HG02852 (cell line): ENCODE data around the gene TXNDC11.
"Not testable (repeated sequence)": the region's sequence is repeated elsewhere in the genome, so short reads cannot be mapped to it uniquely, and the experiment has no call there.

Experiments
- ATAC-seq: cut with Tn5 transposase; IDR thresholded peaks from one replicate; pipeline ENCODE4 v1.9.1; 2021; ENCODE audit warnings: mild to moderate bottlenecking, moderate library complexity; ENCODE audit not compliant: unreplicated experiment

Gene TXNDC11, protein sequence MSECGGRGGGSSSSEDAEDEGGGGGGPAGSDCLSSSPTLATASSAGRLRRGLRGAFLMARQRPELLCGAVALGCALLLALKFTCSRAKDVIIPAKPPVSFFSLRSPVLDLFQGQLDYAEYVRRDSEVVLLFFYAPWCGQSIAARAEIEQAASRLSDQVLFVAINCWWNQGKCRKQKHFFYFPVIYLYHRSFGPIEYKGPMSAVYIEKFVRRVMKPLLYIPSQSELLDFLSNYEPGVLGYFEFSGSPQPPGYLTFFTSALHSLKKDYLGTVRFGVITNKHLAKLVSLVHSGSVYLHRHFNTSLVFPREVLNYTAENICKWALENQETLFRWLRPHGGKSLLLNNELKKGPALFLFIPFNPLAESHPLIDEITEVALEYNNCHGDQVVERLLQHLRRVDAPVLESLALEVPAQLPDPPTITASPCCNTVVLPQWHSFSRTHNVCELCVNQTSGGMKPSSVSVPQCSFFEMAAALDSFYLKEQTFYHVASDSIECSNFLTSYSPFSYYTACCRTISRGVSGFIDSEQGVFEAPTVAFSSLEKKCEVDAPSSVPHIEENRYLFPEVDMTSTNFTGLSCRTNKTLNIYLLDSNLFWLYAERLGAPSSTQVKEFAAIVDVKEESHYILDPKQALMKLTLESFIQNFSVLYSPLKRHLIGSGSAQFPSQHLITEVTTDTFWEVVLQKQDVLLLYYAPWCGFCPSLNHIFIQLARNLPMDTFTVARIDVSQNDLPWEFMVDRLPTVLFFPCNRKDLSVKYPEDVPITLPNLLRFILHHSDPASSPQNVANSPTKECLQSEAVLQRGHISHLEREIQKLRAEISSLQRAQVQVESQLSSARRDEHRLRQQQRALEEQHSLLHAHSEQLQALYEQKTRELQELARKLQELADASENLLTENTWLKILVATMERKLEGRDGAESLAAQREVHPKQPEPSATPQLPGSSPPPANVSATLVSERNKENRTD

GRCh38 chr16:11742536-11743307, at the start of gene TXNDC11:
Gene TXNDC11, minus strand, starts transcription at chr16:11742857. Its CDS starts 127 bp downstream, at chr16:11742730.
- peak; percentile 89 for ATAC-seq

GRCh38 chr16:11791144-11791828, 48.6 kb upstream of the TXNDC11 start:
- no peak for ATAC-seq

DNA sequence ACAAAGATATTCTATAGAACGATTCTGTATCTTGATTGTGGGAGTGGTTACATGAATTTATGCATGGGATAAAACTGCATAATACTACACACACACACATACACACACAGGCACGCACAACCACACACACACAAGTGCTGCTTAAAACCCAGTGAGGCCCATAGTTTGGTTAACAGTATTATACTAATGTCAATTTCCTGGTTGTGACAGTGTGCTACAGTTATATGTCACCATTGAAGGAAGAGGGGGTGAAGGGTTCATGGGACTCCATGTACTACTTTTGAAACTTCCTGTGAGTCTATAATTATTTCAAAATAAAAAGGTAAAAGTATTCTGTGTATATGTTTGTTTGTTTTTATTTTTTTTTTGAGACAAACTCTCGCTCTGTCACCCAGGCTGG, 46.3 kb upstream of the TXNDC11 start:
- ATAC-seq = no peak

DNA sequence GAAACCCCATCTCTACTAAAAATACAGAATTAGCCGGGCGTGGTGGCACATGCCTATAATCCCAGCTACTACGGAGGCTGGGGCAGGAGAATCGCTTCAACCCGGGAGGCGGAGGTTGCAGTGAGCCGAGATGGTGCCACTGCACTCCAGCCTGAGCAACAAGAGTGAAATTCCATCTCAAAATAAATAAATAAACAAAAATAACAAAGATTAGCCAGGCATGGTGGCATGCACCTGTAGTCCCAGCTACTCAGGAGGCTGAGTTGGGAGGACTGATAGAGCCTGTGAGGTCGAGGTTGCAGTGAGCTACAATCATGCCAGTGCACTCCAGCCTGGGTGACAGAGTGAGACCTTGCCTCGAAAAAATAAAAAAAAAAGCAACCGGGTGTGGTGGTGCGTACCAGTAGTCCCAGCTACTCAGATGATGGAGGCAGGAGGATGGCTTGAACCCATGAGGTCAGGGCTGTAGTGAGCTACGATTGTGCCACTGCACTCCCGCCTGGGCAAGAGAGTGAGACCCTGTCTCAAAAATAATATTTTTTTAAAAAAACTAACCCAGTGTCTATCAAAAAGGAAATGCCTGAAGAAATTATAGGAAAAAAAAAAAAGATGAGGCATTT, 42.4 kb upstream of the TXNDC11 start:
- ATAC-seq = not testable (repeated sequence)

GRCh38 chr16:11784381-11784780, 41.7 kb upstream of the TXNDC11 start:
- not testable (repeated sequence) for ATAC-seq

DNA sequence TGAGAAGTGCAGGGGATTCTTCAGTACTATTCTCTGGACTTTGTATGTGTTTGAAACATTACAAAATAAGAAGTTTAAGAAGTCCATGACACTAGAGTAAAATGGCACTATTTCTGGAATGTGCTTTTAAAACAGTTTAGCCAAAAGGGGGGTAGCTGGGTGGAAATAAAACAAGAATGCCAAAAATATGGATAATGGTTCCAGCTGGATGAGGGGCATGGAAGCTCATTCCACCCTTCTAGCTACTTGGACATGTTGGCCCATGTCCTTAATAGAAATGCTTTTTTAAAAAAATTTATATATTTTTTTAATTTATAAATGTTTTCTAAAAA, 41.3 kb upstream of the TXNDC11 start:
- no peak for ATAC-seq

- ATAC-seq = peak; percentile 61
Observed at GRCh38 chr16:11783319-11784037, 40.8 kb upstream of the TXNDC11 start.

GRCh38 chr16:11781773-11782172, 39.1 kb upstream of the TXNDC11 start:
- ATAC-seq = no peak

DNA sequence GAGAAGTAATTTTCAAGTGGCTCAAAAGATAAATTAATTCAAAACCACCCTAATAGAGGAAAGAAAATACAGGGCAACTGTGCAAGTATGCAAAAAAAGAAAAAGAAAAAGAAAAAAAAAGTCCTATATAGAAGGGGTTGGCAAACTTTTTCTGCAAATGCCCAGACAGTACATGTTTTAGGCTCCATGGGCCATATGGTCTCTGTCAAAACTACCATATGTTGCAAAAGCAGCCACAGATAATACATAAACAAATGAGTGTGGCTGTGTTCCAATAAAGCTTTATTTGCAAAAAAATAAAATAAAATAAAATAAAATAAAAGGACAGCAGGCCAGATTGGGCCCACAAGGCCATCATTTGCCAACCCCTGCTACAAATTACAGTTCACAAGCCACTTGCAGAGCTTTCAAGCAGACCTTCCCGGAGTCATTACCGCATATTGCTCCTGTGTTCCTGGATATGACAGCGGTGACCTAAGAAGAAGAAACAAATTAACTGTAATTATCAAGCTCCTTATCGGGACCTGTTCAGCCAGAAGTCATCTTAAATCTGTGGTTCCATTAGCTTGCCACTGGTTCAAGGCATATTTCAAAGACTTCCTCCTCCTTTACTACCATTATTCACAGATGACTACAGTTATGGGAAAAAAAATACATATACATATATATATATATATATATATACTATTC, 38.5 kb upstream of the TXNDC11 start:
- no peak for ATAC-seq

DNA sequence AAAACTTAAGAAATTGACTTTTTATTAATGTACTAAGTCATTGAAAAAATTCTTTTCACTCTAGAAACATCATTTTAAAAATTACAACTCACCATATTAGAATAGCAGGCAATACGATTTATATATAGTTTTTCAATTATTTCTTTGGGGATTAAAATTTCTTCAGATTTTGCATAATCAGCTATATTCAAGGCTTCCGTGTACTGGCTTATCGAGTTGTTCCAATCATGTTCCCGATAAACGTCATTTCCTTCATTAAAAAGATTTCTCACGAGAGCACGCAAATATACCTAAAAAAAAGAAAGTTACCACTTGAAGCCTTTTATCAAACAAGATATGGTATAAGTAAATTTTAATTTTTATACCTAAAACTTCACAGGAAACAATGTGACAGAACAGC, 36.4 kb upstream of the TXNDC11 start:
- no peak for ATAC-seq

DNA sequence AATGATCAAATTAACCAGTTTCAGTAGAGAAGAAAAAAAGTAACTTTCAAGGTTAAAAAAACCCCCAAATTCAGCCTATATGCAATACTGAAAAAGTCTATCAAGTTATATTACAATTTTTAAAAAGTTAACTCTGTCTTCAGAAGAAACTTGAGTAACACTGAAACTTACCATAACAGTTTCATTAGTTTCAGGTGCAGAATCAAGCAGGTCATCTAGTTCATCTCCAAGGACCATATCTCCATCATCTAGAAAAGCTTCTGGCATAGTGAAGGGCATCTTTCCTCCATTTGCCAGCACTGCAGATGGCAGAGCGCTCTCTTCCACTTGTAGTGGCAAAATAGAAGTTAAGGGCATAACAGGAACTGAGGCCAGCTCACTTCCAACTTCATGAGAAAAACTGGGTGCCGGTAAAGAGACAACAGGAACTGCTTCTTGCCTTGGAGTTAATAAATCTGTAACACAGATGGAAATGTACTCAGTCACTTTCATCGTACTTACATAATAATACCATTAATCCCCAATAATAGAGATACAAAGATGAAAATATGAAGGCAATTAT, 31.5 kb upstream of the TXNDC11 start:
- no peak for ATAC-seq

- ATAC-seq = no peak
Observed at GRCh38 chr16:11768849-11769248, 26.2 kb upstream of the TXNDC11 start.

- ATAC-seq = no peak
Observed at GRCh38 chr16:11762431-11762830, 19.8 kb upstream of the TXNDC11 start.

DNA sequence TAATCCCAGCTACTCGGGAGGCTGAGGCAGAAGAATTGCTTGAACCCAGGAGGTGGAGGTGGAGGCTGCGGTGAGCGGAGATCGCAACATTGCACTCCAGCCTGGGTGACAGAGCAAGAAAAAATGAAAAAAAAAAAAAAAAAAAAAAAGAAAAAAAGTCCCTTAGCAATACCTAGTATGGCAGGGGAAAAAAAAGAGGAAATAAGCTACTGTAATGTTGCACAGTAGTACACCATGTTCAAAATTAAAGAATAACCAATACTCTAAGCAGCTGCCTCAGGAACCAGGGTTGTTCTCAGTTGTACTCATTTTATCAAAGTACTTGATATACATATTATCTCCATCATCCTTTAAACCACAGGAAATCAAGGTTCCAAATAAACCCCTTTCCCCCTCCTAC, 17.3 kb upstream of the TXNDC11 start:
- ATAC-seq = no peak

GRCh38 chr16:11759163-11759834, 16.6 kb upstream of the TXNDC11 start:
- ATAC-seq = no peak

- ATAC-seq = no peak
Observed at GRCh38 chr16:11757671-11758545, 15.3 kb upstream of the TXNDC11 start.

GRCh38 chr16:11756248-11756647, 13.6 kb upstream of the TXNDC11 start:
- ATAC-seq = no peak
